KMS-11 (cell line): ENCODE data around the gene PLN.

Experiments used
- H2AFZ ChIP-seq: fragments of 200-600 bp; sonication (generic); 2 replicates; pipeline ENCODE4 v1.6.1; 2016; ENCODE audit warnings: antibody characterized with exemption, mixed run types, low read depth
- H3K27ac ChIP-seq: fragments of 200-600 bp; sonication (generic); 2 replicates; pipeline ENCODE4 v1.6.1; 2016; ENCODE audit warnings: mild to moderate bottlenecking, mixed run types
- H3K27me3 ChIP-seq: fragments of 200-600 bp; sonication (generic); 2 replicates; pipeline ENCODE4 v1.6.1; 2017; ENCODE audit warnings: mild to moderate bottlenecking, low read depth, mixed run types, moderate library complexity; ENCODE audit not compliant: insufficient read depth
- H3K36me3 ChIP-seq: fragments of 200-600 bp; sonication (generic); 2 replicates; pipeline ENCODE4 v1.6.1; 2017; ENCODE audit warnings: mild to moderate bottlenecking, mixed run types; ENCODE audit not compliant: insufficient read depth
- H3K4me1 ChIP-seq: fragments of 200-600 bp; sonication (generic); 2 replicates; pipeline ENCODE4 v1.6.1; 2016; ENCODE audit warnings: mild to moderate bottlenecking, low read depth, mixed run types; ENCODE audit not compliant: poor library complexity, severe bottlenecking
- H3K4me2 ChIP-seq: fragments of 200-600 bp; sonication (generic); 2 replicates; pipeline ENCODE4 v1.7.0; 2016; ENCODE audit warnings: mild to moderate bottlenecking, mixed run types
- H3K4me3 ChIP-seq: fragments of 200-600 bp; sonication (generic); IDR thresholded peaks from 2 replicates; pipeline ENCODE4 v1.6.1; 2017; ENCODE audit warnings: low read depth, low read length, mixed read lengths; ENCODE audit not compliant: insufficient read depth
- H3K79me2 ChIP-seq: fragments of 200-600 bp; sonication (generic); 2 replicates; pipeline ENCODE4 v1.6.1; 2016; ENCODE audit warnings: low read depth, mixed run types; ENCODE audit not compliant: insufficient read depth
- H3K9ac ChIP-seq: fragments of 200-600 bp; sonication (generic); 2 replicates; pipeline ENCODE4 v1.6.1; 2016; ENCODE audit warnings: mild to moderate bottlenecking, mixed run types
- H4K20me1 ChIP-seq: fragments of 200-600 bp; sonication (generic); 2 replicates; pipeline ENCODE4 v1.6.1; 2016; ENCODE audit warnings: mild to moderate bottlenecking, mixed run types; ENCODE audit not compliant: insufficient read depth
- CTCF ChIP-seq: fragments of 200-600 bp; sonication (generic); conservative IDR thresholded peaks from 2 replicates; pipeline ENCODE4 v1.6.1; 2017; ENCODE audit warnings: low read depth, mild to moderate bottlenecking, antibody characterized with exemption, low read length, moderate library complexity, mixed read lengths

The PLN gene

GRCh38 chr6:118536478-118536877, 11.6 kb upstream of the PLN start:
- no peak overlapping the region for H3K9ac ChIP-seq
- H3K79me2 ChIP-seq = no peaks in the 10 kb centered on the region
- H4K20me1 ChIP-seq = no peaks in the 10 kb centered on the region
- H3K27ac ChIP-seq = no peak overlapping the region
- no peak overlapping the region for H2AFZ ChIP-seq
- no peak overlapping the region for H3K4me3 ChIP-seq
- H3K4me1 ChIP-seq = no peaks in the 10 kb centered on the region
- H3K4me2 ChIP-seq = no peak overlapping the region
- no peak for TF ChIP-seq CTCF
- H3K36me3 ChIP-seq = no peaks in the 10 kb centered on the region
- H3K27me3 ChIP-seq = no peaks in the 10 kb centered on the region

GRCh38 chr6:118537574-118537973, 10.5 kb upstream of the PLN start:
- Histone ChIP-seq H3K27me3 (no peaks in the 10 kb centered on the region), H2AFZ (no peak overlapping the region), H4K20me1 (no peaks in the 10 kb centered on the region), H3K4me1 (no peaks in the 10 kb centered on the region), H3K79me2 (no peaks in the 10 kb centered on the region), H3K9ac (no peak overlapping the region), H3K27ac (no peak overlapping the region), H3K4me2 (no peak overlapping the region), H3K4me3 (no peak overlapping the region), H3K36me3 (no peaks in the 10 kb centered on the region)
- no peak for TF ChIP-seq CTCF

- Histone ChIP-seq H3K27me3 (no peaks in the 10 kb centered on the region), H3K79me2 (no peaks in the 10 kb centered on the region), H3K36me3 (no peaks in the 10 kb centered on the region), H3K4me3 (no peak overlapping the region), H3K4me1 (no peaks in the 10 kb centered on the region), H4K20me1 (no peaks in the 10 kb centered on the region), H3K9ac (no peak overlapping the region), H2AFZ (no peak overlapping the region), H3K27ac (no peak overlapping the region), H3K4me2 (no peak overlapping the region)
- no peak for TF ChIP-seq CTCF
Observed at GRCh38 chr6:118542184-118542952, 5.7 kb upstream of the PLN start.

- Histone ChIP-seq H4K20me1 (no peaks in the 10 kb centered on the region), H3K4me3 (no peak overlapping the region), H3K4me1 (no peaks in the 10 kb centered on the region), H3K36me3 (no peaks in the 10 kb centered on the region), H3K9ac (no peak overlapping the region), H3K27ac (no peak overlapping the region), H3K4me2 (no peak overlapping the region), H3K79me2 (no peaks in the 10 kb centered on the region), H2AFZ (no peak overlapping the region), H3K27me3 (no peaks in the 10 kb centered on the region)
- TF ChIP-seq CTCF = no peak
Observed at GRCh38 chr6:118544105-118544504, 4.0 kb upstream of the PLN start.
